HEK293 (cell line): ENCODE measurements around the gene PRPF31.
A peak's percentile ranks its signal among the peaks of the same experiment; 100 is the strongest.

ENCODE experiments used
- ATF2 ChIP-seq: fragments of 450-650 bp; formaldehyde crosslinking; IDR thresholded peaks from 2 replicates; pipeline ENCODE4 v1.5.1; 2016; ENCODE audit warnings: missing biosample characterization, missing genetic modification characterization, low read depth
- HOXC10 ChIP-seq: sonication (generic); formaldehyde crosslinking; IDR thresholded peaks from 2 replicates; pipeline ENCODE4 v1.8.1; 2023; ENCODE audit warnings: mild to moderate bottlenecking, missing genetic modification reagents
- HOXD13 ChIP-seq: sonication (generic); formaldehyde crosslinking; IDR thresholded peaks from 2 replicates; pipeline ENCODE4 v1.8.0; 2022; ENCODE audit warnings: missing genetic modification reagents, borderline replicate concordance
- KLF1 ChIP-seq: fragments of 450-650 bp; formaldehyde crosslinking; IDR thresholded peaks from 2 replicates; pipeline ENCODE4 v1.5.1; 2016; ENCODE audit warnings: missing biosample characterization, missing genetic modification characterization
- MYNN ChIP-seq: fragments of 450-650 bp; formaldehyde crosslinking; IDR thresholded peaks from 2 replicates; pipeline ENCODE4 v1.5.1; 2016; ENCODE audit warnings: missing biosample characterization, missing genetic modification characterization, borderline replicate concordance
- RBAK ChIP-seq: fragments of 450-650 bp; formaldehyde crosslinking; IDR thresholded peaks from 2 replicates; pipeline ENCODE4 v1.5.1; 2016; ENCODE audit warnings: missing biosample characterization, missing genetic modification characterization
- REST ChIP-seq: fragments of 450-650 bp; formaldehyde crosslinking; IDR thresholded peaks from 2 replicates; pipeline ENCODE4 v1.5.1; 2016; ENCODE audit warnings: missing biosample characterization, missing genetic modification characterization
- SP2 ChIP-seq: fragments of 450-650 bp; formaldehyde crosslinking; IDR thresholded peaks from 2 replicates; pipeline ENCODE4 v1.5.1; 2016; ENCODE audit warnings: missing biosample characterization, missing genetic modification characterization
- TCF7L2 ChIP-seq: IDR thresholded peaks from 2 replicates; pipeline ENCODE4 v1.6.1; 2011; ENCODE audit warnings: low read depth, mild to moderate bottlenecking, inconsistent platforms, low read length, moderate library complexity, borderline replicate concordance
- ZBTB20 ChIP-seq: fragments of 450-650 bp; formaldehyde crosslinking; IDR thresholded peaks from 2 replicates; pipeline ENCODE4 v1.5.1; 2016; ENCODE audit warnings: missing biosample characterization, missing genetic modification characterization
- ZBTB21 ChIP-seq: fragments of 450-650 bp; formaldehyde crosslinking; IDR thresholded peaks from 2 replicates; pipeline ENCODE4 v1.5.1; 2017; ENCODE audit warnings: missing biosample characterization, missing genetic modification characterization
- ZBTB26 ChIP-seq: fragments of 450-650 bp; formaldehyde crosslinking; optimal IDR thresholded peaks from 2 replicates; pipeline ENCODE3; 2016; ENCODE audit warnings: missing biosample characterization, mild to moderate bottlenecking, missing genetic modification characterization
- ZBTB6 ChIP-seq: fragments of 450-650 bp; formaldehyde crosslinking; IDR thresholded peaks from 2 replicates; pipeline ENCODE4 v1.5.1; 2017; ENCODE audit warnings: missing biosample characterization, missing genetic modification characterization
- ZBTB7A ChIP-seq: fragments of 450-650 bp; formaldehyde crosslinking; IDR thresholded peaks from 2 replicates; pipeline ENCODE4 v1.5.1; 2016; ENCODE audit warnings: low read depth, missing biosample characterization, missing genetic modification characterization
- ZNF157 ChIP-seq: fragments of 450-650 bp; formaldehyde crosslinking; IDR thresholded peaks from 2 replicates; pipeline ENCODE4 v1.5.1; 2016; ENCODE audit warnings: missing biosample characterization, missing genetic modification characterization
- ZNF211 ChIP-seq: fragments of 450-650 bp; formaldehyde crosslinking; IDR thresholded peaks from 2 replicates; pipeline ENCODE4 v1.5.1; 2016; ENCODE audit warnings: low read depth, missing biosample characterization, missing genetic modification characterization
- ZNF24 ChIP-seq: fragments of 450-650 bp; formaldehyde crosslinking; IDR thresholded peaks from 2 replicates; pipeline ENCODE4 v1.5.1; 2016; ENCODE audit warnings: missing biosample characterization, missing genetic modification characterization
- ZNF266 ChIP-seq: fragments of 450-650 bp; formaldehyde crosslinking; IDR thresholded peaks from 2 replicates; pipeline ENCODE4 v1.5.1; 2016; ENCODE audit warnings: missing biosample characterization, missing genetic modification characterization, low read depth
- ZNF37A ChIP-seq: fragments of 450-650 bp; IDR thresholded peaks from 2 replicates; pipeline ENCODE4 v1.5.1; 2018; ENCODE audit warnings: missing biosample characterization, missing genetic modification characterization
- ZNF518A ChIP-seq: fragments of 450-650 bp; formaldehyde crosslinking; conservative IDR thresholded peaks from 2 replicates; pipeline ENCODE4 v1.5.1; 2016; ENCODE audit warnings: low read depth, missing biosample characterization, missing genetic modification characterization
- ZNF596 ChIP-seq: fragments of 450-650 bp; IDR thresholded peaks from 2 replicates; pipeline ENCODE4 v1.5.0; 2018; ENCODE audit warnings: missing biosample characterization, mild to moderate bottlenecking, missing genetic modification characterization, moderate library complexity
- ZNF664 ChIP-seq: fragments of 450-650 bp; formaldehyde crosslinking; IDR thresholded peaks from 2 replicates; pipeline ENCODE4 v1.5.1; 2016; ENCODE audit warnings: missing biosample characterization, missing genetic modification characterization
- TF ChIP-seq, protein P1 (sequence below): fragments of 450-650 bp; formaldehyde crosslinking; IDR thresholded peaks from 2 replicates; pipeline ENCODE4 v1.5.1; 2017; ENCODE audit warnings: missing biosample characterization, missing genetic modification characterization

Gene PRPF31

DNA sequence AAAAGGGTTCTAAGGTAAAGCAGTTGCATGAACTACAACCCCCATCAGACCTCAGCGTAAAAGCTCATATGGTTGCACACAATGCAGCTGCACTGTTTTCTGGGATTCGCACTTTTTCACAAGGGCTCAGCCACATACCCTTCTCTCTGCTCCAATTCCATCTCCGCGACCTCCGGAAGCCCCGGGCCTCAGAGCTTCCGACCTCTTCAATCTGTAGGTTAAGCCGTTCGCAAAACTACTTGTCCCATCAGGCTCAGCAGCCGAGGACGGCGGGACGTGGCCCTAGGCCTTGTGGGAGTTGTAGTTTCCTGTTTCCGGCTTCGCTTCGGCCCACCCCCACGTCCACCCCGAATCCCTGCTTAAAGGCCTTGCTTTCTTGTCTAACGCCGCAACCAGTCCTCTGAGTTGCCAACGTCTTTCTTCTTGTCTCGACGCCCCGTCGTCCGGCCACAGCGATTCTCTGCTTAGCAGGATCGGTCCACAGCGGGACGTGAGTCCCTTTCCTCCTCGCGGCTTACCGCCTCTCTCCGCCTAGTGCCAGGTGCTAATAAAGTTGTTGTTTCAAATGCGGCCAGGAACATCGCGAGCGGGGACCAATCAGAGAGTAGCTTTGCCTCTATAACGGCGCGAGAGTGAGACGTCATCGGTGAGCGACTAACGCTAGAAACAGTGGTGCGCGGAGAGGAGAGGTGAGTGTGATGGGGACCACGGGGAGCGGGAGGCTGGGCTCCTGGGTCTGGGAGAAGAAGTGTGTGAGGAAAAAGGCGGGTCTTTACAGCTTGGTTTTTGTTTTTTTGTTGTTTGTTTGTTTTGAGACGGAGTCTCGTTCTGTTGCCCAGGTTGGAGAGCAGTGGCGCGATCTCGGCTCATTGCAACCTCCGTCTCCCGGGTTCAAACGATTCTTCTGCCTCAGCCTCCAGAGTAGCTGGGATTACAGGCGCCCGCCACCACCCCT, at the start of gene PRPF31, which contains the start of gene TFPT (continued):
- TF ChIP-seq ZNF37A (tag by site-specific recombination) (no peak), ZNF211 (tag by site-specific recombination) (no peak), ZNF518A (peak; percentile 51), ZBTB7A (no peak), ZBTB26 (tag by site-specific recombination) (peak; percentile 57), MYNN (peak; percentile 44; the same call in 1 of the 2 replicates), ZBTB20 (peak; percentile 76), HOXC10 (CRISPR knock-in tag) (peak; percentile 97; the same call in 1 of the 2 replicates), ZBTB6 (tag by site-specific recombination) (peak; percentile 34), SP2 (tag by site-specific recombination) (peak; percentile 90), RBAK (tag by site-specific recombination) (no peak; the same call in 1 of the 2 replicates), ZNF24 (tag by site-specific recombination) (peak; percentile 89), KLF1 (tag by site-specific recombination) (peak; percentile 78), ZNF157 (tag by site-specific recombination) (no peak), TCF7L2 (no peak), HOXD13 (peak; percentile 100), ZNF266 (tag by site-specific recombination) (no peak), ATF2 (tag by site-specific recombination) (peak; percentile 63; the same call in 1 of the 2 replicates), ZNF596 (tag by site-specific recombination) (no peak), ZBTB21 (tag by site-specific recombination) (peak; percentile 60; the same call in 1 of the 2 replicates), ZNF664 (tag by site-specific recombination) (peak; percentile 83), REST (tag by site-specific recombination) (peak; percentile 56; the same call in 1 of the 2 replicates)
- TF ChIP-seq, protein P1, sequence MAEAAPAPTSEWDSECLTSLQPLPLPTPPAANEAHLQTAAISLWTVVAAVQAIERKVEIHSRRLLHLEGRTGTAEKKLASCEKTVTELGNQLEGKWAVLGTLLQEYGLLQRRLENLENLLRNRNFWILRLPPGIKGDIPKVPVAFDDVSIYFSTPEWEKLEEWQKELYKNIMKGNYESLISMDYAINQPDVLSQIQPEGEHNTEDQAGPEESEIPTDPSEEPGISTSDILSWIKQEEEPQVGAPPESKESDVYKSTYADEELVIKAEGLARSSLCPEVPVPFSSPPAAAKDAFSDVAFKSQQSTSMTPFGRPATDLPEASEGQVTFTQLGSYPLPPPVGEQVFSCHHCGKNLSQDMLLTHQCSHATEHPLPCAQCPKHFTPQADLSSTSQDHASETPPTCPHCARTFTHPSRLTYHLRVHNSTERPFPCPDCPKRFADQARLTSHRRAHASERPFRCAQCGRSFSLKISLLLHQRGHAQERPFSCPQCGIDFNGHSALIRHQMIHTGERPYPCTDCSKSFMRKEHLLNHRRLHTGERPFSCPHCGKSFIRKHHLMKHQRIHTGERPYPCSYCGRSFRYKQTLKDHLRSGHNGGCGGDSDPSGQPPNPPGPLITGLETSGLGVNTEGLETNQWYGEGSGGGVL (tag by site-specific recombination): no peak
